HCT116 (cell line): ENCODE measurements around the gene EEFSEC. TPM values are rescaled to one million over a fixed set of nuclear protein-coding genes. Genes with fewer than 3 reads are reported as not detected.

Experiments used
- ATAC-seq: fragments of 200-7000 bp; cut with Tn5 transposase; 2 replicates; pipeline ENCODE4 v1.9.1; 2020; ENCODE audit warnings: mild to moderate bottlenecking, moderate library complexity
- BruUV-seq: library from RNA; stranded (reverse); fragments of 400-500 nt; replicated peaks from 2 replicates; lab custom pipeline; 2021; lab: Mats Ljungman, UMichigan
- CTCF ChIA-PET: fragments of 300-600 bp; sonication (Branson Sonifier 250); formaldehyde crosslinking; loops from one replicate; lab custom pipeline; 2021; ENCODE audit warnings: antibody characterized with exemption; lab: Charles Lee
- POLR2A ChIA-PET: fragments of 300-600, 350-600 bp; sonication (Branson Sonifier 250); formaldehyde crosslinking; loops from one replicate; lab custom pipeline; 2021; ENCODE audit warnings: antibody characterized with exemption; lab: Charles Lee
- RAD21 ChIA-PET, 2 experiments: fragments of 300-600 bp; sonication (Branson Sonifier 250); formaldehyde crosslinking; loops; one replicate each; lab custom pipeline; 2023; ENCODE audit warnings: low total read pairs in 2 of 2; ENCODE audit not compliant: uncharacterized antibody in 2 of 2, unreplicated experiment in 2 of 2, low non-redundant PET in 1 of 2; lab: Charles Lee
- DNase-seq: peaks from one replicate; pipeline ENCODE4 v3.0.0-alpha.2; 2010; ENCODE audit warnings: low read depth, low spot score
- H2AFZ ChIP-seq: fragments of 200-600 bp; shearing (Covaris generic), sonication (generic); 2 replicates; pipeline ENCODE4 v1.6.1; 2017; ENCODE audit warnings: low read depth, mixed run types, mixed read lengths, antibody characterized with exemption, low read length; ENCODE audit not compliant: poor library complexity, severe bottlenecking
- H3K27ac ChIP-seq: 2 replicates; pipeline ENCODE4 v1.5.1; 2012; ENCODE audit warnings: low read depth, low read length
- H3K27me3 ChIP-seq: fragments of 200-600 bp; sonication (generic); 2 replicates; pipeline ENCODE4 v1.6.1; 2016; ENCODE audit warnings: mixed run types, low read length, mixed read lengths; ENCODE audit not compliant: insufficient read depth
- H3K36me3 ChIP-seq, 2 experiments: fragments of 200-500 bp in 1 of 2; fragments of 200-600 bp in 1 of 2; sonication (Bioruptor generic) in 1 of 2; sonication (generic) in 1 of 2; 2 replicates each; pipeline versions ENCODE4 v1.5.1 to v1.6.1; 2014 to 2016; ENCODE audit warnings: low read length in 2 of 2, inconsistent platforms in 1 of 2, mixed read lengths in 1 of 2, mixed run types in 1 of 2; ENCODE audit not compliant: insufficient read depth in 2 of 2, control insufficient read depth in 1 of 2
- H3K4me1 ChIP-seq, 2 experiments: fragments of 200-600 bp in 1 of 2; sonication (generic) in 1 of 2; 2 replicates each; pipeline versions ENCODE4 v1.5.1 to v1.6.1; 2012 to 2017; ENCODE audit warnings: low read length in 2 of 2, inconsistent platforms in 1 of 2, mild to moderate bottlenecking in 1 of 2, mixed read lengths in 1 of 2, mixed run types in 1 of 2, moderate library complexity in 1 of 2; ENCODE audit not compliant: insufficient read depth in 2 of 2, control insufficient read depth in 1 of 2
- H3K4me2 ChIP-seq: fragments of 200-600 bp; sonication (generic); 2 replicates; pipeline ENCODE4 v1.6.1; 2017; ENCODE audit warnings: mixed run types, low read length, mixed read lengths
- H3K4me3 ChIP-seq, 2 experiments: fragments of 200-600 bp in 1 of 2; sonication (generic) in 1 of 2; replicated peaks in 1 of 2; 2 replicates each; pipeline ENCODE4 v1.5.1; 2011 to 2016; ENCODE audit warnings: low read length in 2 of 2, control low read depth in 1 of 2, low read depth in 1 of 2, mild to moderate bottlenecking in 1 of 2, mixed read lengths in 1 of 2, mixed run types in 1 of 2
- H3K79me2 ChIP-seq: fragments of 200-600 bp; sonication (generic); 2 replicates; pipeline ENCODE4 v1.6.1; 2017; ENCODE audit warnings: mild to moderate bottlenecking, mixed run types, low read length, moderate library complexity, mixed read lengths; ENCODE audit not compliant: insufficient read depth
- H3K9ac ChIP-seq: fragments of 200-600 bp; sonication (generic); 2 replicates; pipeline ENCODE4 v1.6.1; 2016; ENCODE audit warnings: low read length, mixed read lengths
- H3K9me2 ChIP-seq: fragments of 200-600 bp; sonication (generic), shearing (Covaris generic); 2 replicates; pipeline ENCODE4 v1.6.1; 2017; ENCODE audit warnings: mixed run types, mild to moderate bottlenecking, moderate library complexity; ENCODE audit not compliant: insufficient read depth
- H3K9me3 ChIP-seq, 2 experiments: fragments of 200-500 bp in 1 of 2; fragments of 200-600 bp in 1 of 2; sonication (Bioruptor generic) in 1 of 2; sonication (generic) in 1 of 2; 2 replicates each; pipeline ENCODE4 v1.6.1; 2014 to 2017; ENCODE audit warnings: low read length in 2 of 2, mixed read lengths in 2 of 2, inconsistent platforms in 1 of 2, low read depth in 1 of 2, mild to moderate bottlenecking in 1 of 2, mixed run types in 1 of 2, moderate library complexity in 1 of 2; ENCODE audit not compliant: control insufficient read depth in 1 of 2, insufficient read depth in 1 of 2
- H4K20me1 ChIP-seq: fragments of 200-600 bp; sonication (generic), shearing (Covaris generic); 2 replicates; pipeline ENCODE4 v1.6.1; 2017; ENCODE audit warnings: mixed run types, mild to moderate bottlenecking, moderate library complexity; ENCODE audit not compliant: insufficient read depth
- ATF3 ChIP-seq: IDR thresholded peaks from 2 replicates; pipeline ENCODE4 v1.6.1; 2012
- CBX3 ChIP-seq: IDR thresholded peaks from 2 replicates; pipeline ENCODE4 v1.6.1; 2012; ENCODE audit warnings: low read depth
- CEBPB ChIP-seq: IDR thresholded peaks from 2 replicates; pipeline ENCODE4 v1.6.1; 2012; ENCODE audit warnings: low read depth
- CTCF ChIP-seq, 3 experiments: fragments of 200-600 bp in 1 of 3; sonication (generic) in 1 of 3; IDR thresholded peaks in 2 of 3; conservative IDR thresholded peaks in 1 of 3; 2 replicates each; pipeline ENCODE4 v1.5.1; 2012 to 2017; ENCODE audit warnings: low read depth in 2 of 3, low read length in 2 of 3, antibody characterized with exemption in 1 of 3, borderline replicate concordance in 1 of 3, control low read depth in 1 of 3, mild to moderate bottlenecking in 1 of 3, mixed read lengths in 1 of 3, mixed run types in 1 of 3, moderate library complexity in 1 of 3; ENCODE audit not compliant: insufficient read depth in 1 of 3
- EGR1 ChIP-seq: IDR thresholded peaks from 2 replicates; pipeline ENCODE4 v1.6.1; 2012; ENCODE audit warnings: low read depth
- ELF1 ChIP-seq: IDR thresholded peaks from 2 replicates; pipeline ENCODE4 v1.6.1; 2012; ENCODE audit warnings: low read depth, borderline replicate concordance
- EZH2 ChIP-seq: fragments of 200-600 bp; sonication (generic); IDR thresholded peaks from 2 replicates; pipeline ENCODE4 v1.6.1; 2017; ENCODE audit warnings: antibody characterized with exemption, mixed run types
- EZH2phosphoT487 ChIP-seq: fragments of 200-600 bp; IDR thresholded peaks from 2 replicates; pipeline ENCODE4 v1.6.1; 2018; ENCODE audit warnings: antibody characterized with exemption, borderline replicate concordance
- JUND ChIP-seq: IDR thresholded peaks from 2 replicates; pipeline ENCODE4 v1.6.1; 2012
- POLR2A ChIP-seq: IDR thresholded peaks from 2 replicates; pipeline ENCODE4 v1.7.0; 2011; ENCODE audit warnings: borderline replicate concordance; ENCODE audit not compliant: insufficient read depth, insufficient read length; ENCODE audit errors: extremely low read depth
- REST ChIP-seq: IDR thresholded peaks from 2 replicates; pipeline ENCODE4 v1.6.1; 2012; ENCODE audit warnings: low read depth
- SIN3A ChIP-seq: IDR thresholded peaks from 2 replicates; pipeline ENCODE4 v1.6.1; 2012; ENCODE audit warnings: low read depth
- SP1 ChIP-seq: IDR thresholded peaks from 2 replicates; pipeline ENCODE4 v1.6.1; 2012; ENCODE audit warnings: low read depth
- TCF7L2 ChIP-seq: IDR thresholded peaks from 2 replicates; pipeline ENCODE4 v1.7.0; 2011; ENCODE audit warnings: borderline replicate concordance, inconsistent platforms; ENCODE audit not compliant: insufficient read depth, insufficient read length; ENCODE audit errors: extremely low read depth
- ZNF274 ChIP-seq: fragments of 200-500 bp; sonication (Bioruptor generic); IDR thresholded peaks from 2 replicates; pipeline ENCODE4 v1.6.1; 2014; ENCODE audit warnings: mild to moderate bottlenecking, low read depth, low read length, inconsistent platforms
- intact Hi-C: fragments of 100-400 bp; cut with micrococcal nuclease; formaldehyde crosslinking; loops from 2 replicates; pipeline ENCODE4 v1.10.0; 2022
- total RNA-seq: library from RNA; stranded (reverse); gene quantifications from one replicate; pipeline ENCODE4 v1.2.1, GENCODE V29; 2021; ENCODE audit not compliant: unreplicated experiment

EEFSEC gene
- total RNA-seq, 1 experiment from 2014 or later, result 16.1 TPM

- H3K9ac ChIP-seq, result no peak overlapping the region
- no peaks in the 10 kb centered on the region for H3K79me2 ChIP-seq
- BruUV-seq, result no TSS peak
- no peak overlapping the region for H3K4me2 ChIP-seq
- TF ChIP-seq EZH2 (no peak), EGR1 (no peak), SP1 (no peak), CTCF (IDR thresholded peaks at IDR 0.05 in 2 of 3, conservative IDR thresholded peaks at IDR 0.05 in 1 of 3; ENCODE audit: borderline replicate concordance in 1 of 3, insufficient read depth in 1 of 3, low read depth in 2 of 3, low read length in 2 of 3) (no peak), CEBPB (no peak), ZNF274 (no peak), ELF1 (no peak), TCF7L2 (no peak), EZH2phosphoT487 (no peak), SIN3A (no peak), JUND (no peak), POLR2A (no peak), REST (no peak), CBX3 (no peak), ATF3 (no peak)
- intact Hi-C loops, result no loop called here
- CTCF ChIA-PET, result no interaction called here
- H4K20me1 ChIP-seq, result no peaks in the 10 kb centered on the region
- no peaks in the 10 kb centered on the region for H3K27me3 ChIP-seq
- H3K27ac ChIP-seq, result no peak overlapping the region
- no peak overlapping the region for H3K4me3 ChIP-seq
- no peaks in the 10 kb centered on the region for H3K9me2 ChIP-seq
- ATAC-seq, result no peak
- POLR2A ChIA-PET, result no interaction called here
- no peaks in the 10 kb centered on the region for H3K36me3 ChIP-seq
- no peak for DNase-seq
- no peaks in the 10 kb centered on the region for H3K9me3 ChIP-seq
- no peaks in the 10 kb centered on the region; a peak in 1 of 4 replicates for H3K4me1 ChIP-seq
- H2AFZ ChIP-seq, result no peak overlapping the region
- RAD21 ChIA-PET, result no interaction called here
Observed at GRCh38 chr3:128257632-128258031, 104.4 kb downstream of the EEFSEC start.
